Measurements from ENCODE around the gene RIPK4. TPM values are rescaled to one million over a fixed set of nuclear protein-coding genes. Genes with fewer than 3 reads are reported as not detected.

Gene RIPK4
- total RNA-seq, 1 donor from 2014 or later, result 1.8 TPM

- no peak overlapping the region for H3K27ac ChIP-seq (ENCODE audit: low read depth, low read length)
- H3K4me2 ChIP-seq (ENCODE audit: low read length), result no peak overlapping the region
- H3K27me3 ChIP-seq (ENCODE audit: insufficient read depth, low read length), result no peaks in the 10 kb centered on the region
- Mint-ChIP-seq H3K9me3 (ENCODE audit: unreplicated experiment) (peaks cover 7% of the 10 kb centered on the region), H3K27me3 (ENCODE audit: low read depth, unreplicated experiment) (peaks cover 10% of the 10 kb centered on the region), H3K4me3 (ENCODE audit: unreplicated experiment) (peak overlapping the region; percentile 8), H3K4me1 (ENCODE audit: low read depth, unreplicated experiment) (no peaks in the 10 kb centered on the region), H3K27ac (ENCODE audit: unreplicated experiment) (no peak overlapping the region), H3K36me3 (ENCODE audit: low read depth, unreplicated experiment) (peaks cover 10% of the 10 kb centered on the region)
- no peak overlapping the region for H2AFZ ChIP-seq (ENCODE audit: low read depth, low read length)
- TF ChIP-seq CTCF (IDR thresholded peaks at IDR 0.05; ENCODE audit: insufficient read depth, low read depth, low read length) (no peak), EZH2 (IDR thresholded peaks at IDR 0.05; ENCODE audit: insufficient read depth, low read length) (no peak)
- DNase-seq (ENCODE audit: low read depth), result no peak
- no peaks in the 10 kb centered on the region for H3K36me3 ChIP-seq (ENCODE audit: insufficient read depth, low read length)
- no peak overlapping the region for H3K4me3 ChIP-seq (ENCODE audit: insufficient read depth, low read depth, low read length)
- no peaks in the 10 kb centered on the region for H3K79me2 ChIP-seq (ENCODE audit: insufficient read depth, low read length)
- no peak overlapping the region for H3K9ac ChIP-seq (ENCODE audit: low read length)
- H3K9me3 ChIP-seq (ENCODE audit: insufficient read depth, low read depth, low read length), result peaks cover 10% of the 10 kb centered on the region
- H3K4me1 ChIP-seq (ENCODE audit: insufficient read depth, low read length), result no peaks in the 10 kb centered on the region
- no peak for FAIRE-seq
- H4K20me1 ChIP-seq (ENCODE audit: insufficient read depth, low read length), result no peaks in the 10 kb centered on the region
These were observed 24.6 kb downstream of the RIPK4 start for GRCh38 chr21:41742073-41742875.

DNA sequence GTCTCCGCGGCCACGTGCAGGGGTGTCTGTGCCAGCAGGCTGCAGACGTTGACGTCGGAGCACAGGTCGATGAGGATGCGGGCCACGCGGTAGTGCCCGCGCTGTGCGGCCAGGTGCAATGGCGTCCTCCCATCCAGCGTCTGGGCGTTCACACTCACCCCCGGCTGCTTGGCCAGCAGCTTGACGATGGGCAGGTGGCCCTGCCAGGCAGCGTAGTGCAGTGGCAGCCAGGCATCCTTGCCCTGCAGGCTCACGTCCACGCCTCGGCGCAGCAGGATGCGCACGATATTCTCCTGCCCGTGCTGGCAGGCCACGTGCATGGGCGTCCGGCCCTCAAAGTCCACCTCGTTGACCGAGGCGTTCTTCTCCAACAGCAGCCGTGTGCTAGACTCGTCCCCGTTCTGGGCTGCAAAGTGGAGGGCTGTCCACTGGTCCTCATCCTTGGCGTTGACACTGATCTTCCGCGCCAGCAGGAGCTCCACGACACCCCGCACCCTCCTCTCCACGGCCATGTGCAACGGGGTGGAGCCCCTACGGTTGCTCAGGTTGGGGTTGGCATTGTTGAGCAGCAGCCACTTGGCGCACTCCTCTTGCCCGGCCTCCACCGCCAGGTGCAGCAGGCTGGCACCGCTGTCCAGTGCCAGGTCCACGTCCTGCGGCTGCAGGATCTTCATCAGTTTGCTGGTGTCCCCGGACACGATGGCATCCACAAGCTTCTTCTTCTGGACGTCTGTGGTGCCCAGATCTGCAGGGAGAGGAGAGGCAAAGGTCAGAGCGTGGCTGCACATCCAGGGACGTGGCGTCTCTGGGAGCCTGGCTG lies 25.4 kb downstream of the RIPK4 start:
- H3K27me3 Mint-ChIP-seq (ENCODE audit: low read depth, unreplicated experiment), result peaks cover 10% of the 10 kb centered on the region
- Histone ChIP-seq H3K4me3 (ENCODE audit: insufficient read depth, low read depth, low read length) (no peak overlapping the region), H3K4me1 (ENCODE audit: insufficient read depth, low read length) (no peaks in the 10 kb centered on the region), H3K27ac (ENCODE audit: low read depth, low read length) (no peak overlapping the region), H4K20me1 (ENCODE audit: insufficient read depth, low read length) (no peaks in the 10 kb centered on the region), H3K79me2 (ENCODE audit: insufficient read depth, low read length) (no peaks in the 10 kb centered on the region), H2AFZ (ENCODE audit: low read depth, low read length) (no peak overlapping the region), H3K9ac (ENCODE audit: low read length) (no peak overlapping the region), H3K4me2 (ENCODE audit: low read length) (no peak overlapping the region), H3K36me3 (ENCODE audit: insufficient read depth, low read length) (no peaks in the 10 kb centered on the region), H3K27me3 (ENCODE audit: insufficient read depth, low read length) (no peaks in the 10 kb centered on the region), H3K9me3 (ENCODE audit: insufficient read depth, low read depth, low read length) (peaks cover 10% of the 10 kb centered on the region)
- TF ChIP-seq EZH2 (IDR thresholded peaks at IDR 0.05; ENCODE audit: insufficient read depth, low read length) (no peak), CTCF (IDR thresholded peaks at IDR 0.05; ENCODE audit: insufficient read depth, low read depth, low read length) (no peak)
- no peaks in the 10 kb centered on the region for H3K4me1 Mint-ChIP-seq (ENCODE audit: low read depth, unreplicated experiment)
- DNase-seq (ENCODE audit: low read depth) (no peak), FAIRE-seq (no peak)
- H3K4me3 Mint-ChIP-seq (ENCODE audit: unreplicated experiment), result no peak overlapping the region
- peaks cover 12% of the 10 kb centered on the region for H3K9me3 Mint-ChIP-seq (ENCODE audit: unreplicated experiment)
- peaks cover 10% of the 10 kb centered on the region for H3K36me3 Mint-ChIP-seq (ENCODE audit: low read depth, unreplicated experiment)
- H3K27ac Mint-ChIP-seq (ENCODE audit: unreplicated experiment), result no peak overlapping the region
